Left colon (tissue), 2 donors: ENCODE results near the gene MYO9A. TPM values are rescaled to one million over a fixed set of nuclear protein-coding genes. Genes with fewer than 3 reads are reported as not detected.

Experiments
- ATAC-seq: fragments of 200-7000 bp; cut with Tn5 transposase; one replicate; pipeline ENCODE4 v1.9.1; 2020; ENCODE audit warnings: mild to moderate bottlenecking, moderate library complexity
- DNase-seq, 2 donors: peaks; one replicate each; pipeline ENCODE4 v3.0.0-alpha.2; 2020
- intact Hi-C, 2 donors: fragments of 100-400 bp; cut with DNase I in 1 of 2; cut with micrococcal nuclease in 1 of 2; formaldehyde crosslinking; loops; one replicate each; pipeline versions ENCODE4 v1.11.2 to v1.14.0; 2022; cut with DNase I, micrococcal nuclease
- total RNA-seq, 2 donors: library from RNA; stranded (reverse); fragmentation: NEBNext Ultra II Directional; extraction: Animal tissue kit (Norgen Biotek cat#: 25700); gene quantifications; one replicate each; pipeline ENCODE4 v1.2.1, GENCODE V29; 2021
- donor health status: DM: no; HTN: no; CAD: no.
- donor health status: DM: yes; HTN: yes; CAD: no.

The MYO9A gene
- total RNA-seq, 2 donors from 2014 or later = 43.1 to 45.6 TPM

GRCh38 chr15:71807125-71807629 lies 310.8 kb downstream of the MYO9A start:
- DNase-seq (no peak), ATAC-seq (no peak)
- intact Hi-C loops = loop anchor here in 1 of 2 donors (10.0 kb wide), 1 partner anchor 62 kb away; no protein-coding TSS in a partner anchor

DNA sequence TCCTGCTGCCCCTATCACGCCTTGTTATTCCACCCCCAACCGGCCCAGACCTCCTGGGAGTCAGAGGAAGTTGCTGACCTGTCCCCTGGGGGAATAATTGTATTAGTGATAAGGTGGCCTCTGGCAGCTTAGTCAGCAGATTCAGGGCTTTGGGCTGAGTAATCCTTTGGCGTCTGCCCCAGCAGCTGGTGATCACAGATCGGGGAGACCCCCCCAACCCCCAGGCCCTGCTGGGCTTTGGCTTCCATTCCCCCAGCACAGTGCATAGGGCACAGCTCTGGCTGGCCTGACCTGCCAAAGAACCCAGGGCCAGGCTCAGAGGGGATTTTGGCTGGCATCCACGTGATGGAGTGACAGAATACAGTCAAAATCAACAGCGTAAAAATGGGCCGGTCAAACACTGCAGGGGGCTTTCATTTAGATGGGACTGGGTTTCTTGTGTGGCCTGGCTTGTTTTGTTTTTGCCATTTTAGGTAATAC lies 311.5 kb downstream of the MYO9A start:
- DNase-seq (no peak), ATAC-seq (no peak)
- intact Hi-C loops = loop anchor here in 1 of 2 donors (10.0 kb wide), 1 partner anchor 62 kb away; no protein-coding TSS in a partner anchor

GRCh38 chr15:71804695-71805470 lies 313.1 kb downstream of the MYO9A start:
- DNase-seq (no peak), ATAC-seq (peak; percentile 32)
- intact Hi-C loops = loop anchor here in 1 of 2 donors (10.0 kb wide), 1 partner anchor 60 kb away; no protein-coding TSS in a partner anchor

GRCh38 chr15:71804226-71804625 lies 313.7 kb downstream of the MYO9A start:
- DNase-seq (no peak), ATAC-seq (no peak)
- intact Hi-C loops = loop anchor here in 1 of 2 donors (10.0 kb wide), 1 partner anchor 59 kb away; no protein-coding TSS in a partner anchor

GRCh38 chr15:71802770-71803169 lies 315.2 kb downstream of the MYO9A start:
- ATAC-seq = no peak
- no peak for DNase-seq
- intact Hi-C loops = loop anchor here in 1 of 2 donors (10.0 kb wide), 1 partner anchor 58 kb away; no protein-coding TSS in a partner anchor

GRCh38 chr15:71801935-71802655 lies 315.9 kb downstream of the MYO9A start:
- intact Hi-C loops = loop anchor here in 1 of 2 donors (10.0 kb wide), 1 partner anchor 57 kb away; no protein-coding TSS in a partner anchor
- DNase-seq = no peak
- ATAC-seq = no peak

DNA sequence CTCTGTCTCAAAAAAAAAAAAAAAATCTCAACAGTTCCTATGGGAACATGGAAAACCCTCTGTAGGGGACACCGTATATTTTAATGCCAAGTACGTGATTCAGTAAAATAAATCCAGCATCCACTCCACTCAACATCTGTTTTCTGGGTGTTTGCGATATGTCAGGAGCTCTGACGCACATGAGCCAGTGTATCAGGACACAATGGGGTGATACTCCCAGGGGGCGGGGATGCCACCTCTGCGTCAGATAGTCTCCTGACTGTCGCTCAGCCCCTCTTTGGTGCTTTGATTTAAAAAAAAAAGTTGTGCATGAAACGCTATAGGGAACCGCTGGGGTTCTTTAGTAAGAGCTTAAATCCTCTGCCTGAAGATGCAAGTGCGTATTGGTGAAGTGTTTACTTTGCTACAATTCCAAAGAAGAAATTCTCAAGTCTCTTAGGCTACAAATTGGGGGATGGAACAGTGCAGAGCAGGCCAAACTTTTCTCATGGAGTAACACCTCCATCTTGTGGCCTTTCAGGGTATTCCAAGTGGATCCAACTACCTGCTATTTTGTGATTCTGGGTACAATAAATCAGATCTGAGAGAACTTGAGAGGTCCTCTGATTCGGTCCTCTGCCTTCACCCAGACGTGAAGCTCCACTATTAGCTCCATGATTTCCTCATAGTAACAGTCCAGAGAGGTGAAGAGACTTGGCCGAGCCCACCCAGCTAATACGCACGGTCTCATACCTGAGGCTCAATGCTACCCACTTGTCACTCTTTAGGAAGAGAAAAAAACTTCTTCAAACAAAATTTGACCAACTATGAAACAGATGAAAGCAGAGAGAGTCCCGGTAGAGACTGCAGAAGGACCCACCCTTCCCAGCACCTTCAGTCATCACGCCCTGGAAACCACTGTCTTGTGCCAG lies 316.9 kb downstream of the MYO9A start:
- intact Hi-C loops = loop anchor here in 1 of 2 donors (10.0 kb wide), 1 partner anchor 56 kb away; no protein-coding TSS in a partner anchor
- DNase-seq (peak in 1 of 2 donors; percentile 34), ATAC-seq (peak; percentile 92)

DNA sequence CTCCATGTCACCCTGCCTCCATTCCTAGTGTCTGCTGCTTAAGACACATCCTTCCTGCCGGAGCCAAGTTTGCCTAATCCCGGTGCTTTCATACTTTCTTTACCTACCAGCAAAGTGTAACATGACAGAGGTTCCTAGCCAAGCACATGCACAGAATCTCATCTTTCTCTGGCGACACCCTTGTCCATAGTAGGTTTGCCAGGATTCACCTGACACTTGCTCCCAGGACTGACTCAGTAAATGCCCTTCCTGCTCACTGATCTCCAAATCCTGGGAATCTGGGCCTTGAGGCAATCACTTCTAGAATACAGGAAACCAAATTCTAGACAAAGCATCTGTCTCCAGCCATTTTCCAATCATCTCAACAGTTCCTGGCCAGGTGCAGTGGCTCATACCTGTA lies 317.8 kb downstream of the MYO9A start:
- DNase-seq = no peak
- intact Hi-C loops = loop anchor here in 1 of 2 donors (10.0 kb wide), 1 partner anchor 55 kb away; no protein-coding TSS in a partner anchor
- ATAC-seq = peak; percentile 34

- ATAC-seq = no peak
- intact Hi-C loops = no loop called here
- no peak for DNase-seq
Observed at GRCh38 chr15:71798641-71799040, 319.3 kb downstream of the MYO9A start.

GRCh38 chr15:71792521-71792920 lies 325.4 kb downstream of the MYO9A start:
- no peak for ATAC-seq
- no peak for DNase-seq
- intact Hi-C loops = no loop called here

DNA sequence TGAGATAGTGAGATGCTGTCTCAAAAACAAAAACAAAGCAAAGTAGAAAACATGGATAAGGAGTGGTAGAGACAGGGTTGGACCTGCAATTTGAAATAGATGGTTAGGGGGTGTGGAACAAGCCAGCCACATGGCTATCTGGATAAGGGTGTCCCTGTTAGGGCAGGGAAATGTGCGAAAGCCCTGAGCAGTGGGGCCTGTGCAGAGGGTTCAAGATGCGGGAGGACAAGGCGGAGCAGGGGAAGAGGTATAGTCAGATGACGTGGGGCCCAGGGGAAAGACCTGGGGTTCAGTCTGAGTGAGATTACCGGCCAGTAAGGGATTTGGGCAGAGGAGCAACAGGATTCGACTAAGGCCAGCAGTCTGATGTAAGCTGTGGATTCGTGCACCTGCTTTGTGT lies 326.0 kb downstream of the MYO9A start:
- DNase-seq (no peak), ATAC-seq (no peak)
- intact Hi-C loops = no loop called here

- intact Hi-C loops = no loop called here
- ATAC-seq (peak; percentile 59), DNase-seq (no peak)
Observed at GRCh38 chr15:71790081-71790480, 327.9 kb downstream of the MYO9A start.

DNA sequence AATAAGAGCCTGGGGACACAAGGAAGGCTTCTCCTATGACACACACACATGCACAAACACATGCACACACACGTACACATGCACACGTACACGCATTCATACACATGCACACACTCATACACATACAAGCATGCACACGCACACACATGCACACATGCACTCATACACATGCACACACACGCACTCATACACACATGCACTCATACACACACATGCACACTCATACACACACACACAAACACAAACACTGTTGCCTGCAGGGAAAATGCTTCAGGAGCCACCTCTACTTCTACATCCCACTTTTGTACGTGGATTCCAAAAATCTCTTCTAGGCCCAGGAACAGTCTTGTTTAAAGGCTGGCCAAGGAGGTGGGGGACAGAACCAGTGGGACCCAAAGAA lies 328.3 kb downstream of the MYO9A start:
- DNase-seq = no peak
- ATAC-seq = no peak
- intact Hi-C loops = no loop called here

DNA sequence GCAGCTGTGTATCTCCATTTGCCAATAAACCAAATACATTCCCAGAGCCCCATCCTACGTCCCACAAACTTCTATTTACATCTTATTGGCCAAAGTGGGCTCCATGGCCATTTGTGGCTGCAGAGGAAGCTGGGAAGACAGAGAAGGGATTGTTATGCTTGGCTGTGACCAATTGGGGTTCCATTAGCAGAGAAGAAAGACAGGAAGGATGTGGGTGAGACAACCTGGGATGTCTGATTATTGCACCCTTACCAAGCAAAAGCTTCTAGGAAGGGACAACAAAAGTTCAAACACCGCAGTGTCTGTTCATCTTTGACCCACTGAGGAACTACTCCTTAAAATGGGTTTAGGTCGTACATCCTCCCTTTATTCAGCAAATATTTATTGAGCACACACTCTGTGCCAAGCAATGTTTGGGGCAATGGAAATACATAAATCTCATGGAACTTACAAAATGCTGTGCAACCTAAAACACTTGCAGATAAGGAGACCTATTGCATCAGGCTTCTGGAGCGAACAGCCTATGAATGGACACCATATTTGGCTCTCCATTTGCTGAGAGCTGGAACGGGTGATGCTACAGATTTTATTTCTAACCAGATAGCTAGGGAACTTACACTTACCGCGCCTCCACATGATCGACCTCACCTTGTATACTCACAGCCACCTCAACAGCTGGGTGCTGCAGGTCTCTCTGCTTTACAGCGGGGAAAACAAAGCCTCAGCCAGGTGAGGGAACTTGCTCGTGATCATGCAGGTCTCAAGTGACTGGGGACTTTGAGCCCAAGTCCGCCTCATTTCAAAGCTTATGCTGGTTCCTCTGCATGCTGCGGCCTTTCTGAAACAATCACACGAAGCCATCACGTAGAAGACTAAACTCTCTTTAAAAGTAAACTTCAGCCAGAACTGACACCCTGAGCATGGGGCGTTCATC lies 329.0 kb downstream of the MYO9A start:
- ATAC-seq = no peak
- DNase-seq = no peak
- intact Hi-C loops = no loop called here

DNA sequence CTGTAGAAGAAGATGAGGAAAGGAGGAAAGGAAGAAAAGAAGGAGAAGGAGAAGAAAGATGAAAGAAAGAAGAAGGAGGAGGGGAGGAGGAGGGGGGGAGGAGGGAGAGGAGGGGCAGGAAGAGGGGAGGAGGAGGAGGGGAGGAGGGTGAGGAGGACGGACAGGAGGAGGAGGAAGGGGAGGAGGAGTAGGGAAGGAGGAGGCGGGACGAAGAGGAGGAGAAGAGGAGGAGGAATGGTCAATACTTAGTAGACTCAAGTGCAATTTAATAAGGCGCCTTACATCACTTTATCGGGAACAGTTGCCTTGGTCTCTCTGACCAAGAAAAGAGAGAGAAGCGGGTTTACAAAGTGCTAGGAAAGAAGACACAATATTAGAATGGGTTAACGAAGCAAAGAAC lies 331.3 kb downstream of the MYO9A start:
- intact Hi-C loops = no loop called here
- ATAC-seq (no peak), DNase-seq (peak in 1 of 2 donors; percentile 10)

DNA sequence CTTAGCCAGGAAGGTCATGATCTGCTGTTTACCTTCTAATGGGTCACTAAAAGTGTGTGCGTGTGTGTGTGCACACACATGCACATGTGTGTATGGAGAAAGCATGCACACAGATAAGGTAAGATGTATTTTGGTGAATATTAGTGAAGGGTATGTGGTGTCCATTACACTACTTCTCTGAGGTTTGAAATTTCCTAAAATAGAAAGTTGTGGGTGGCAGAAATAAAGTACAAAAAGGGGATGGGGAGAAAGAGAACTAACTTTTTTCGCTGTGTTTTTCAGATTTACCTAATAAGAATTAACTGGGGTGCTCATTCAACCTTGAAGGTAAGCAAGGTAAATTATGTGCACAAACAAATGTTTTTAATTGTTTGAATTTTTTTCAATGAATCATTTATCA lies 332.0 kb downstream of the MYO9A start:
- DNase-seq (no peak), ATAC-seq (no peak)
- intact Hi-C loops = no loop called here

DNA sequence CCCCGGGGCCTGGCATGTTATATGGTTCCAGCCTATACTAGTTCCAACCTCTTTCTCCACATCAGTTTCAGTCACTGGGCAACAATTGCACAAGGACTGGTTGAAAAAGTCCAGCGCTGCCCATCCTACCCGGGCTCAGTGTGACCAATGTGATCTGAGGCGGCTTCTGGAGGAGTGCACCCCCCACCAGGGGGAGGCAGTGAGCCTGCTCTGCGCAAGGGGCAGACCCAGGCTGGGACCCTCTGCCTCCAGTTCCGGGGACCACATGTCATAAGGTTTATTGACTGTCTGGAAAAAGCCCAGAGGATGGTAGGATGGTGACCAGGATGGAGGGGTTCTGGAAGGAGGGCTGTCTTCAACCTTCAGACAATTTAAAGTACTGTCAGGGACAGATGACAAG lies 333.2 kb downstream of the MYO9A start:
- intact Hi-C loops = no loop called here
- ATAC-seq = no peak
- DNase-seq = no peak
